ENCODE results near the gene ZNF682.

- TF ChIP-seq CTCF (tag by site-specific recombination; IDR thresholded peaks at IDR 0.05): no peak
- TF ChIP-seq ZFP3 (tag by site-specific recombination; IDR thresholded peaks at IDR 0.05; ENCODE audit: low read depth): no peak
These were observed 12.8 kb upstream of the ZNF682 start for GRCh38 chr19:20051841-20052768.
